Mesenchymal stem cell (in vitro differentiated cells and primary cell): ENCODE measurements around the gene CLGN.
"Not testable (repeated sequence)": the region's sequence is repeated elsewhere in the genome, so short reads cannot be mapped to it uniquely, and the experiment has no call there.

Experiments
- DNase-seq: peaks from one replicate; pipeline ENCODE4 v3.0.0-alpha.2; 2013
- H2AFZ ChIP-seq: one replicate; pipeline ENCODE4 v1.6.1; 2013; ENCODE audit warnings: low read depth, mild to moderate bottlenecking, control low read depth, inconsistent platforms, low read length, moderate library complexity
- H2AK5ac ChIP-seq: 2 replicates; pipeline ENCODE4 v1.6.1; 2013; ENCODE audit warnings: low read length, moderate library complexity, mild to moderate bottlenecking, inconsistent platforms; ENCODE audit not compliant: severe bottlenecking
- H2BK120ac ChIP-seq: one replicate; pipeline ENCODE4 v1.6.1; 2013; ENCODE audit warnings: low read depth, mild to moderate bottlenecking, inconsistent platforms, low read length, moderate library complexity
- H2BK12ac ChIP-seq, 2 experiments: one replicate each; pipeline ENCODE4 v1.6.1; 2013; ENCODE audit warnings: inconsistent platforms in 2 of 2, low read length in 2 of 2, mild to moderate bottlenecking in 2 of 2, moderate library complexity in 2 of 2, control low read depth in 1 of 2
- H2BK15ac ChIP-seq: one replicate; pipeline ENCODE4 v1.6.1; 2013; ENCODE audit warnings: mild to moderate bottlenecking, low read depth, inconsistent platforms; ENCODE audit not compliant: poor library complexity, severe bottlenecking
- H2BK5ac ChIP-seq: 2 replicates; pipeline ENCODE4 v1.6.1; 2013; ENCODE audit warnings: low read depth, mild to moderate bottlenecking, low read length, control low read depth, inconsistent platforms; ENCODE audit not compliant: poor library complexity, severe bottlenecking
- H3K14ac ChIP-seq, 2 experiments: one replicate each; pipeline ENCODE4 v1.6.1; 2013; ENCODE audit warnings: inconsistent platforms in 2 of 2, low read length in 2 of 2, control low read depth in 1 of 2, mild to moderate bottlenecking in 1 of 2, moderate library complexity in 1 of 2
- H3K18ac ChIP-seq, 2 experiments: one replicate each; pipeline ENCODE4 v1.6.1; 2013; ENCODE audit warnings: inconsistent platforms in 2 of 2, low read length in 2 of 2, control low read depth in 1 of 2, low read depth in 1 of 2, mild to moderate bottlenecking in 1 of 2
- H3K23ac ChIP-seq, 2 experiments: one replicate each; pipeline ENCODE4 v1.6.1; 2013; ENCODE audit warnings: inconsistent platforms in 2 of 2, low read length in 2 of 2, mild to moderate bottlenecking in 2 of 2, moderate library complexity in 2 of 2, control low read depth in 1 of 2
- H3K27ac ChIP-seq: 2 replicates; pipeline ENCODE4 v1.5.1; 2013; ENCODE audit warnings: mild to moderate bottlenecking, moderate library complexity, low read length, control low read depth, inconsistent platforms; ENCODE audit not compliant: poor library complexity, severe bottlenecking
- H3K27me3 ChIP-seq, 2 experiments: 2 replicates each; pipeline versions ENCODE4 v1.6.1 to v1.7.0; 2013; ENCODE audit warnings: low read length in 2 of 2, mild to moderate bottlenecking in 2 of 2, moderate library complexity in 2 of 2, control low read depth in 1 of 2, inconsistent platforms in 1 of 2; ENCODE audit not compliant: control insufficient read depth in 1 of 2, insufficient read depth in 1 of 2
- H3K36me3 ChIP-seq, 2 experiments: 2 replicates each; pipeline versions ENCODE4 v1.6.1 to v1.7.0; 2013; ENCODE audit warnings: low read length in 2 of 2, control low read depth in 1 of 2, inconsistent platforms in 1 of 2, low read depth in 1 of 2, mild to moderate bottlenecking in 1 of 2; ENCODE audit not compliant: insufficient read depth in 2 of 2, control insufficient read depth in 1 of 2
- H3K4ac ChIP-seq, 2 experiments: one replicate each; pipeline ENCODE4 v1.6.1; 2013; ENCODE audit warnings: inconsistent platforms in 2 of 2, low read length in 2 of 2, mild to moderate bottlenecking in 2 of 2, moderate library complexity in 2 of 2, control low read depth in 1 of 2, low read depth in 1 of 2
- H3K4me1 ChIP-seq: 2 replicates; pipeline ENCODE4 v1.6.1; 2013; ENCODE audit warnings: low read depth, low read length, control low read depth; ENCODE audit not compliant: control insufficient read depth, insufficient read depth
- H3K4me2 ChIP-seq: 2 replicates; pipeline ENCODE4 v1.6.1; 2013; ENCODE audit warnings: low read length, mild to moderate bottlenecking, inconsistent platforms; ENCODE audit not compliant: poor library complexity, severe bottlenecking
- H3K4me3 ChIP-seq, 2 experiments: 2 replicates each; pipeline versions ENCODE4 v1.5.1 to v1.7.0; 2013; ENCODE audit warnings: low read length in 2 of 2, mild to moderate bottlenecking in 2 of 2, control low read depth in 1 of 2, low read depth in 1 of 2; ENCODE audit not compliant: insufficient read depth in 1 of 2
- H3K79me1 ChIP-seq: replicated peaks from 2 replicates; pipeline ENCODE4 v1.6.1; 2013; ENCODE audit warnings: mild to moderate bottlenecking, control low read depth, low read length, inconsistent platforms; ENCODE audit not compliant: poor library complexity, severe bottlenecking
- H3K9ac ChIP-seq: 2 replicates; pipeline ENCODE4 v1.7.0; 2013; ENCODE audit warnings: mild to moderate bottlenecking, low read length, moderate library complexity
- H3K9me3 ChIP-seq: 2 replicates; pipeline ENCODE4 v1.7.0; 2013; ENCODE audit warnings: mild to moderate bottlenecking, low read length; ENCODE audit not compliant: control insufficient read depth
- H4K8ac ChIP-seq: one replicate; pipeline ENCODE4 v1.6.1; 2013; ENCODE audit warnings: inconsistent platforms, mild to moderate bottlenecking, low read length, moderate library complexity
- H4K91ac ChIP-seq: one replicate; pipeline ENCODE4 v1.6.1; 2013; ENCODE audit warnings: mild to moderate bottlenecking, low read length, inconsistent platforms
- WGBS: methylation state at CpG from one replicate; pipeline ENCODE4 v1.1.7; 2013; ENCODE audit warnings: mixed read lengths; 5-methylcytosine and 5-hydroxymethylcytosine counted together

CLGN gene

DNA sequence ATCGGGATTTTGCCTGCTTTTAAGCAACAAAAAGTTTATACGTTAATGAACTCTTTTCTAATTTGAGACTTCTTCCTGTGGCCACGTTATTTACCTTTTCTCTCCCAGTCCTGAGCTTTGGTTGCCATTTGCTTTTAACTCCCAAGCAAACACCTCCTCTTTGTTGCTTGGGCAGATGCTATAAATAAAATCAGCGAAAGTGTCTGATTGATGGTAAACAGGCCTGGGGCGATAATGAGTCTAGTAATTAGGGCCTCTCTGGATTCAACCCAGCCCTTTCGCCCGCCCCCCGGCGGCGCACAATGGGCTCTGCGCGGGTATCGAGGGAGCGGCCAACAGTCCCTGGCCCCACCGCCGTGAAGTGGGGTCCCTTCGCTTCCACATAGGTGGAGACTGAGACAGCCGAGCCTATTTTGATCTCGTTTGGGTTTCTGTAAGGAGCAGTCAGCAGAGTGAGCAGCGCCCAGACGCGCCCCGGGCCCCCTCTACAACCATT, 790 bp downstream of the CLGN start:
- H3K36me3 ChIP-seq = peaks cover 0 to 3% of the 10 kb centered on the region in 2 experiments
- H2BK12ac ChIP-seq = no peak overlapping the region
- no peak overlapping the region for H3K18ac ChIP-seq
- H3K27ac ChIP-seq = no peak overlapping the region
- peak overlapping the region; percentile 84 for H3K9ac ChIP-seq
- no peak overlapping the region for H2AK5ac ChIP-seq
- 5% methylated on average over 23 of the region's 23 CpGs for WGBS
- H3K9me3 ChIP-seq = no peaks in the 10 kb centered on the region
- H3K79me1 ChIP-seq = no peaks in the 10 kb centered on the region
- H3K23ac ChIP-seq = no peak overlapping the region
- H2BK120ac ChIP-seq = no peak overlapping the region
- H2BK5ac ChIP-seq = no peak overlapping the region
- H4K8ac ChIP-seq = no peak overlapping the region
- peak overlapping the region; percentile 99 for H2AFZ ChIP-seq
- H3K4me2 ChIP-seq = peak overlapping the region; percentile 88
- H2BK15ac ChIP-seq = no peak overlapping the region
- H4K91ac ChIP-seq = no peak overlapping the region
- no peak for DNase-seq
- H3K4me3 ChIP-seq = peak overlapping the region; percentile 90 to 91
- no peaks in the 10 kb centered on the region for H3K27me3 ChIP-seq
- peaks cover 6% of the 10 kb centered on the region for H3K4me1 ChIP-seq
- no peak overlapping the region for H3K14ac ChIP-seq
- no peak overlapping the region for H3K4ac ChIP-seq

DNA sequence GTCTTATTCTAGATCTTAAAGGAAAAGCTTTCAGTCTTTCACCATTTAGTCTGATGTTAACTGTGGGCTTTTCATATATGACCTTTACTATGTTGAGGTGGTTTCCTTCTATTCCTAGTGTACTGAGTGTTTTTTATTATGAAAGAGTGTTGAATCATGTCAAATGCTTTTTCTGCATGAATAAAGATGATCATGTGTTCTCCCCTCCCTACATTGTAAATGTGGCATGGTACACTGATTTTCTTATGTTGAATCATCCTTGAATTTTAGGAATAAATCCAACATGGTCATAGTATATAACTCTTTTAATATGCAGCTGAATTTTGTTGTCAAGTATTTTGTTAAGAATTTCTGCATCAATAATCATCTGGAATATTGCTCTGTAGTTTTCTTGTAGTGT, 4.3 kb downstream of the CLGN start:
- Histone ChIP-seq H3K4me2 (no peak overlapping the region), H3K36me3 (peaks cover 0 to 3% of the 10 kb centered on the region in 2 experiments), H2AK5ac (no peak overlapping the region), H4K91ac (no peak overlapping the region), H3K4me1 (peaks cover 6% of the 10 kb centered on the region), H3K27me3 (no peaks in the 10 kb centered on the region), H2BK15ac (no peak overlapping the region), H3K4ac (no peak overlapping the region), H3K9me3 (no peaks in the 10 kb centered on the region), H3K14ac (no peak overlapping the region), H2BK120ac (no peak overlapping the region), H3K9ac (peak overlapping the region; percentile 56), H2AFZ (no peak overlapping the region), H4K8ac (no peak overlapping the region), H3K4me3 (peak overlapping the region in 1 of 2 experiments; percentile 45), H2BK5ac (no peak overlapping the region), H2BK12ac (no peak overlapping the region), H3K23ac (no peak overlapping the region), H3K18ac (no peak overlapping the region), H3K79me1 (no peaks in the 10 kb centered on the region), H3K27ac (no peak overlapping the region)
- DNase-seq = no peak

DNA sequence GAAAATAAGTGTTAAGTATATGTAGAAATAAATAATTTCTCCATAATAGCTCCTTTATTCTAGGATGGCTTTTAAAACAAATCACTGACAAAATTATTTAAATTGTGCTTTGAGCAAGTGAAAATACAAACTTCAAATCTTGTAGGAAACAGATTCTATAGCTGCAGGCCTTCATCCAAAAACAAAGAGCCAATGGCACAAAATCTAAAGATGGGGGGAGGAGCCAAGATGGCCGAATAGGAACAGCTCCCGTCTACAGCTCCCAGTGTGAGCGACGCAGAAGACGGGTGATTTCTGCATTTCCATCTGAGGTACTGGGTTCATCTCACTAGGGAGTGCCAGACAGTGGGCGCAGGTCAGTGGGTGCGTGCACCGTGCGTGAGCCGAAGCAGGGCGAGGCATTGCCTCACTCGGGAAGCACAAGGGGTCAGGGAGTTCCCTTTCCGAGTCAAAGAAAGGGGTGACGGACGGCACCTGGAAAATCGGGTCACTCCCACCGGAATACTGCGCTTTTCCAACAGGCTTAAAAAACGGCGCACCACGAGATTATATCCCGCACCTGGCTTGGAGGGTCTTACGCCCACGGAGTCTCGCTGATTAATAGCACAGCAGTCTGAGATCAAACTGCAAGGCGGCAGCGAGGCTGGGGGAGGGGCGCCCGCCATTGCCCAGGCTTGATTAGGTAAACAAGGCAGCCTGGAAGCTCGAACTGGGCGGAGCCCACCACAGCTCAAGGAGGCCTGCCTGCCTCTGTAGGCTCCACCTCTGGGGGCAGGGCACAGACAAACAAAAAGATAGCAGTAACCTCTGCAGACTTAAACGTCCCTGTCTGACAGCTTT, 14.1 kb downstream of the CLGN start:
- not testable (repeated sequence) for H2BK120ac ChIP-seq, H3K9me3 ChIP-seq, H4K91ac ChIP-seq, H3K4me1 ChIP-seq, H3K27ac ChIP-seq, H3K36me3 ChIP-seq, H3K4ac ChIP-seq, H2BK5ac ChIP-seq, H3K79me1 ChIP-seq, H2AFZ ChIP-seq, H3K4me2 ChIP-seq, DNase-seq, H4K8ac ChIP-seq, H3K9ac ChIP-seq, H3K14ac ChIP-seq, H3K18ac ChIP-seq, H3K23ac ChIP-seq, H2BK12ac ChIP-seq, H3K27me3 ChIP-seq, H3K4me3 ChIP-seq, H2BK15ac ChIP-seq, H2AK5ac ChIP-seq
- 94% methylated on average over 19 of the region's 32 CpGs for WGBS

DNA sequence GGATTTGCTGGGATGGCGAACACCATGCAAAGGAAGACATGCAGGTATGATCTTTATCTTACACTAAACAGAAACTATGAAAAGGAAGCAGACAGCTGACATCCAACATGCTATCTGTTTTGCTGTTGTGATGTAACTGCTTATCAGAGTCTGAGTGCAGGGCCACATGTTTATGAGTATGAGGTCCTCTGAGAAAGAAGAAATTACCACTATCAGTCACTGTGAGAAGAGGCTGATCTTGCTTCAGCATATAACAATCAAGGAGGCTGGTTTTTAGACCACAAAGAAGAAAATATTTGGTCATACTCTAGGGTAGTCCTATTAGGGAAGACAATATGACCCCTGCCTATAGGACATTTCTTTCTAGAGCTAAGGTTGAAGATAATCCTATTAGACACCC, 18.5 kb downstream of the CLGN start:
- H3K4me2 ChIP-seq = no peak overlapping the region
- no peak for DNase-seq
- no peaks in the 10 kb centered on the region for H3K27me3 ChIP-seq
- no peak overlapping the region for H2BK120ac ChIP-seq
- H4K8ac ChIP-seq = no peak overlapping the region
- peaks cover 0 to 12% of the 10 kb centered on the region in 2 experiments for H3K36me3 ChIP-seq
- H2BK5ac ChIP-seq = no peak overlapping the region
- no peak overlapping the region for H3K4me3 ChIP-seq
- no peak overlapping the region for H2AK5ac ChIP-seq
- no peak overlapping the region for H3K14ac ChIP-seq
- no peaks in the 10 kb centered on the region for H3K79me1 ChIP-seq
- no peak overlapping the region for H3K4ac ChIP-seq
- no peak overlapping the region for H3K9ac ChIP-seq
- no CpG with 5 or more reads among the region's 1 CpG for WGBS
- no peak overlapping the region for H4K91ac ChIP-seq
- H2BK12ac ChIP-seq = no peak overlapping the region
- no peaks in the 10 kb centered on the region for H3K9me3 ChIP-seq
- H2BK15ac ChIP-seq = no peak overlapping the region
- no peaks in the 10 kb centered on the region for H3K4me1 ChIP-seq
- no peak overlapping the region for H3K18ac ChIP-seq
- H3K27ac ChIP-seq = no peak overlapping the region
- H3K23ac ChIP-seq = no peak overlapping the region
- no peak overlapping the region for H2AFZ ChIP-seq
